ENCODE results near the gene PGAM2.

Gene PGAM2

DNA sequence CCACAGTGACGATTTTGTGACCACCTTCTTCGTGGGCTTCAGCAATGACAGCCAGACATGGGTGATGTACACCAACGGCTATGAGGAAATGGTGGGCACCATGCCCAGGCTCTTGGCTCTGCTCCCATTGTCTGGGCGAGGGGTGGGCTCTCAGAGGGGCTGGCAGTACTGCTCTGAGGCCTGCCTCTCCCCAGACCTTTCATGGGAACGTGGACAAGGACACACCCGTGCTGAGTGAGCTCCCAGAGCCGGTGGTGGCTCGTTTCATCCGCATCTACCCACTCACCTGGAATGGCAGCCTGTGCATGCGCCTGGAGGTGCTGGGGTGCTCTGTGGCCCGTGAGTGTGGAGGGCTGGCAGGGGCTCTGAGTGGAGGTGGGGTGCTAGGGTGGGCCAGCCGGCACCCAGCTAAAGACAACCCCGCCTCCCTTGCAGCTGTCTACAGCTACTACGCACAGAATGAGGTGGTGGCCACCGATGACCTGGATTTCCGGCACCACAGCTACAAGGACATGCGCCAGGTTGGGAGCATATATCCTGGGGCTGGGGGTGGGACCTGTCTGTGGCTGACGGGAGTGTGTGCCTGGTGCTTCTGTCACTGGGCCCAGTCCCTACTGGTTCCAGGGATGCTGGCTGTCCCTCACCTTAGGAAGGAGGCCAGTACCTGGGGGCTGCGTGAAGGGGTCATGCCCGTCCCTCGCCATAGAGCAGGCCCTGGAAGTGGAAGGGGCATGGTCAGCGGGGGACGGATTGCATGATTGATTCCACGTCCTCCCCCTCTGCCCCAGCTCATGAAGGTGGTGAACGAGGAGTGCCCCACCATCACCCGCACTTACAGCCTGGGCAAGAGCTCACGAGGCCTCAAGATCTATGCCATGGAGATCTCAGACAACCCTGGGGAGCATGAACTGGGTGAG is 45.6 kb upstream of the PGAM2 start:
- no peaks in the 10 kb centered on the region for H3K79me1 ChIP-seq (ENCODE audit: low read depth, low read length)

DNA sequence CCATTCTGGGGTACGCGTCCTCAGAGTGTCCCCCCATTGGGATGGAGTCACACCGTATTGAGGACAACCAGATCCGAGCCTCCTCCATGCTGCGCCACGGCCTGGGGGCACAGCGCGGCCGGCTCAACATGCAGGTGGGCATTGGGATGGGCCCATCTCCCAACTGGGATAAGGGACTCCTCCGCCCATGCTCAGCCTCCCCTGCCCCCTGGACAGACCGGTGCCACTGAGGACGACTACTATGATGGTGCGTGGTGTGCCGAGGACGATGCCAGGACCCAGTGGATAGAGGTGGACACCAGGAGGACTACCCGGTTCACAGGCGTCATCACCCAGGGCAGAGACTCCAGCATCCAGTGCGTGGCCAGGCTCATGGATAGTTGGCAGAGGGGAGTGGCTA is 44.6 kb upstream of the PGAM2 start:
- Histone ChIP-seq H3K36me3 (replicated peaks in 1 of 2; ENCODE audit: control insufficient read depth in 2 of 2, insufficient read depth in 2 of 2, low read length in 2 of 2) (peaks cover 34 to 46% of the 10 kb centered on the region in 2 donors), H3K23ac (ENCODE audit: low read depth, low read length, poor library complexity) (no peak overlapping the region), H3K4me1 (ENCODE audit: control insufficient read depth in 2 of 2, insufficient read depth in 1 of 2, low read depth in 1 of 2, low read length in 2 of 2) (peaks cover 5% of the 10 kb centered on the region in 2 donors), H2BK15ac (ENCODE audit: low read length) (no peak overlapping the region), H3K4me3 (ENCODE audit: low read length in 2 of 2) (no peak overlapping the region), H3K18ac (ENCODE audit: low read length) (no peak overlapping the region), H3K27me3 (ENCODE audit: control insufficient read depth in 3 of 3, insufficient read depth in 3 of 3, low read depth in 1 of 3, low read length in 3 of 3) (no peaks in the 10 kb centered on the region), H2BK120ac (ENCODE audit: low read depth, low read length) (no peak overlapping the region), H3K9me3 (replicated peaks in 1 of 2; ENCODE audit: control insufficient read depth in 2 of 2, insufficient read depth in 1 of 2, low read depth in 1 of 2, low read length in 2 of 2) (peaks cover 0 to 2% of the 10 kb centered on the region in 2 donors), H3K4ac (ENCODE audit: low read length) (no peak overlapping the region), H4K8ac (ENCODE audit: low read depth, low read length) (peak overlapping the region; percentile 17), H3K27ac (replicated peaks; ENCODE audit: low read length) (no peak overlapping the region), H3K14ac (ENCODE audit: low read length) (no peak overlapping the region), H3K4me2 (ENCODE audit: insufficient read depth, low read length, poor library complexity, severe bottlenecking) (no peak overlapping the region), H3K79me1 (ENCODE audit: low read depth, low read length) (no peaks in the 10 kb centered on the region), H2AK5ac (ENCODE audit: low read depth, low read length) (no peak overlapping the region), H3K9ac (ENCODE audit: low read depth, low read length, poor library complexity) (no peak overlapping the region), H2BK12ac (ENCODE audit: low read length) (no peak overlapping the region), H2BK5ac (ENCODE audit: low read length) (no peak overlapping the region), H2AFZ (ENCODE audit: low read length) (no peak overlapping the region), H4K91ac (ENCODE audit: low read depth, low read length, poor library complexity) (no peak overlapping the region)
- no peak for DNase-seq (ENCODE audit: low spot score)
- no CpG with 5 or more reads among the region's 18 CpGs for WGBS, 2 donors (ENCODE audit: extremely low coverage in 2 of 2, insufficient read length in 2 of 2, insufficient replicate concordance in 1 of 2)

More for the DNA sequence above, 45.6 kb upstream of the PGAM2 start:
- no peak overlapping the region for H2BK120ac ChIP-seq (ENCODE audit: low read depth, low read length)
- H3K9ac ChIP-seq (ENCODE audit: low read depth, low read length, poor library complexity): no peak overlapping the region
- no peak overlapping the region for H2AFZ ChIP-seq (ENCODE audit: low read length)
- no peak overlapping the region for H2AK5ac ChIP-seq (ENCODE audit: low read depth, low read length)
- no peak overlapping the region for H2BK5ac ChIP-seq (ENCODE audit: low read length)
- H3K4me3 ChIP-seq (ENCODE audit: low read length in 2 of 2): no peak overlapping the region
- H2BK15ac ChIP-seq (ENCODE audit: low read length): no peak overlapping the region
- H4K8ac ChIP-seq (ENCODE audit: low read depth, low read length): no peak overlapping the region
- no peak overlapping the region for H3K4ac ChIP-seq (ENCODE audit: low read length)
- WGBS, 2 donors (ENCODE audit: extremely low coverage in 2 of 2, insufficient read length in 2 of 2, insufficient replicate concordance in 1 of 2): no CpG with 5 or more reads among the region's 27 CpGs
- no peak overlapping the region for H3K4me2 ChIP-seq (ENCODE audit: insufficient read depth, low read length, poor library complexity, severe bottlenecking)
- H3K23ac ChIP-seq (ENCODE audit: low read depth, low read length, poor library complexity): peak overlapping the region; percentile 58
- no peak overlapping the region for H3K14ac ChIP-seq (ENCODE audit: low read length)
- H2BK12ac ChIP-seq (ENCODE audit: low read length): no peak overlapping the region
- H3K36me3 ChIP-seq (replicated peaks in 1 of 2; ENCODE audit: control insufficient read depth in 2 of 2, insufficient read depth in 2 of 2, low read length in 2 of 2): peaks cover 44 to 52% of the 10 kb centered on the region in 2 donors
- no peaks in the 10 kb centered on the region for H3K4me1 ChIP-seq (ENCODE audit: control insufficient read depth in 2 of 2, insufficient read depth in 1 of 2, low read depth in 1 of 2, low read length in 2 of 2)
- peak overlapping the region; percentile 64 for H3K18ac ChIP-seq (ENCODE audit: low read length)
- no peak overlapping the region for H3K27ac ChIP-seq (replicated peaks; ENCODE audit: low read length)
- H3K9me3 ChIP-seq (replicated peaks in 1 of 2; ENCODE audit: control insufficient read depth in 2 of 2, insufficient read depth in 1 of 2, low read depth in 1 of 2, low read length in 2 of 2): peaks cover 0 to 2% of the 10 kb centered on the region in 2 donors
- DNase-seq (ENCODE audit: low spot score): no peak
- no peaks in the 10 kb centered on the region for H3K27me3 ChIP-seq (ENCODE audit: control insufficient read depth in 3 of 3, insufficient read depth in 3 of 3, low read depth in 1 of 3, low read length in 3 of 3)
- H4K91ac ChIP-seq (ENCODE audit: low read depth, low read length, poor library complexity): no peak overlapping the region

DNA sequence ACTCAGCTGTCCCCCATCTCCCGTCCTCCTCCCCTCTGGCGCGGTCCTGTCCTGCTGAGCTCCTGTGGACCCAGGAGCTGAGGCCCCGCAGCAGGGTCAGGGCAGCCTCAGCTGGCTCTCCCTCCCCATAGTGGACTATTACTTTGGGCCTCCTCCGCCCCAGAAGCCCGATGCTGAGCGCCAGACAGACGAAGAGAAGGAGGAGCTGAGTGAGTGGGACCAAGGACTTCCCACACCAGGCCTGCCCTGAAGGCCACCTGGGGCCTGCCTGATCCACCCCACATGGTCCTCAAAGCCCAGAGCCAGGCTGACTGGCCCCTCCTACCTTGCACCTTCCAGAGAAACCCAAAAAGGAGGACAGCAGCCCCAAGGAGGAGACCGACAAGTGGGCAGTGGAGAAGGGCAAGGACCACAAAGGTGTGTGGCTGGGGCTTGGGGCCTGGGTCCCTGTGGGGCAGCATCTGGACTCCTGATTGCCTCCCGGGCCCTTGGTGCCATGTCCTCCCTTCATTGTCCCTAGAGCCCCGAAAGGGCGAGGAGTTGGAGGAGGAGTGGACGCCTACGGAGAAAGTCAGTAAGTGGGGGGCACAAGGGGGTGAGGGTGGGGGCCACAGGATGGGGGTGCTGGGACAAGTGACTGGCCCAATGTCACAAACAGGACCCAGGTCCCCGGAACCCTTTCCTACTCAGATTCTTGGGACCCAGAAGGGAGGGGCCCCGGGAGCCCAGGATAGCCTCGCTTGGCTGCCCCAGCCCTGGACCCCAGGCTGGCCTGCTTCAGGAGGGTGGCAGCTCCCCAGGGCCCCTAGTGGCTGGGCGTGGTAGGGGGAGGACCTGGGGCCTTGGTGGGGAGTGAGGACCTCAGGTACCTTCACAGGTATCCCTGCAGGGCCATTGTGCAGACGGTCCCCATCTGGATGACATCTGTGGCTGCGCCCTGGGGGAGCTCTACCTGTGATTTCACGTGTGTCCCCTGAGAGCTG is 43.7 kb upstream of the PGAM2 start:
- Histone ChIP-seq H2BK15ac (ENCODE audit: low read length) (no peak overlapping the region), H2BK120ac (ENCODE audit: low read depth, low read length) (no peak overlapping the region), H3K27ac (replicated peaks; ENCODE audit: low read length) (no peak overlapping the region), H3K23ac (ENCODE audit: low read depth, low read length, poor library complexity) (no peak overlapping the region), H3K4me3 (ENCODE audit: low read length in 2 of 2) (no peak overlapping the region), H2BK5ac (ENCODE audit: low read length) (peak overlapping the region; percentile 48), H3K27me3 (ENCODE audit: control insufficient read depth in 3 of 3, insufficient read depth in 3 of 3, low read depth in 1 of 3, low read length in 3 of 3) (peaks cover 0 to 2% (median 0%) of the 10 kb centered on the region in 3 experiments), H3K14ac (ENCODE audit: low read length) (no peak overlapping the region), H2BK12ac (ENCODE audit: low read length) (no peak overlapping the region), H2AK5ac (ENCODE audit: low read depth, low read length) (no peak overlapping the region), H3K9me3 (replicated peaks in 1 of 2; ENCODE audit: control insufficient read depth in 2 of 2, insufficient read depth in 1 of 2, low read depth in 1 of 2, low read length in 2 of 2) (peaks cover 0 to 2% of the 10 kb centered on the region in 2 donors), H3K36me3 (replicated peaks in 1 of 2; ENCODE audit: control insufficient read depth in 2 of 2, insufficient read depth in 2 of 2, low read length in 2 of 2) (peaks cover 24 to 39% of the 10 kb centered on the region in 2 donors), H3K4me1 (ENCODE audit: control insufficient read depth in 2 of 2, insufficient read depth in 1 of 2, low read depth in 1 of 2, low read length in 2 of 2) (peaks cover 5 to 6% of the 10 kb centered on the region in 2 donors), H4K8ac (ENCODE audit: low read depth, low read length) (no peak overlapping the region), H4K91ac (ENCODE audit: low read depth, low read length, poor library complexity) (no peak overlapping the region), H3K9ac (ENCODE audit: low read depth, low read length, poor library complexity) (peak overlapping the region; percentile 21), H3K4me2 (ENCODE audit: insufficient read depth, low read length, poor library complexity, severe bottlenecking) (no peak overlapping the region), H3K4ac (ENCODE audit: low read length) (no peak overlapping the region), H3K18ac (ENCODE audit: low read length) (no peak overlapping the region), H3K79me1 (ENCODE audit: low read depth, low read length) (no peaks in the 10 kb centered on the region), H2AFZ (ENCODE audit: low read length) (no peak overlapping the region)
- DNase-seq (ENCODE audit: low spot score): no peak
- WGBS, 2 donors (ENCODE audit: extremely low coverage in 2 of 2, insufficient read length in 2 of 2, insufficient replicate concordance in 1 of 2): no CpG with 5 or more reads among the region's 21 CpGs
